Measurements from ENCODE around the gene CNTNAP2. TPM values are rescaled to one million over a fixed set of nuclear protein-coding genes. Genes with fewer than 3 reads are reported as not detected.

CNTNAP2 gene
- total and polyA plus RNA-seq, 2 of the 8 experiments (the other 6 are each of a cell fraction or from before 2014, with no cell fraction given), result 27.9 to 71.0 TPM

GRCh38 chr7:146115851-146116520 is 615 bp upstream of the CNTNAP2 start (continued):
- TF ChIP-seq CBX8 (IDR thresholded peaks at IDR 0.05; ENCODE audit: borderline replicate concordance, low read depth, low read length), result no peak
- peak; percentile 56 for TF ChIP-seq CREB1 (IDR thresholded peaks at IDR 0.05)
- TF ChIP-seq TBP (IDR thresholded peaks at IDR 0.05; ENCODE audit: low read depth, low read length), result no peak
